Measurements from ENCODE around the gene ABCA9. TPM values are rescaled to one million over a fixed set of nuclear protein-coding genes. Genes with fewer than 3 reads are reported as not detected.

ABCA9 gene
- total and polyA plus RNA-seq, 2 experiments from 2014 or later = not detected

- TF ChIP-seq ZNF462 (CRISPR knock-in tag; IDR thresholded peaks at IDR 0.05) = no peak
- TF ChIP-seq EZH2 (IDR thresholded peaks at IDR 0.05; ENCODE audit: low read depth, unreplicated experiment) = no peak
Observed at GRCh38 chr17:68953340-68953997, 107.3 kb downstream of the ABCA9 start (continued).

- Histone ChIP-seq H4K20me1 (replicated peaks; ENCODE audit: insufficient read depth) (no peaks in the 10 kb centered on the region), H3K36me3 (ENCODE audit: insufficient read depth) (no peaks in the 10 kb centered on the region), H3K4me1 (ENCODE audit: insufficient read depth) (no peaks in the 10 kb centered on the region), H3K27me3 (ENCODE audit: insufficient read depth) (no peaks in the 10 kb centered on the region), H3F3A (replicated peaks; ENCODE audit: low read depth) (no peaks in the 10 kb centered on the region), H3K9me2 (ENCODE audit: insufficient read depth) (no peaks in the 10 kb centered on the region), H3K27ac (ENCODE audit: low read depth) (no peak overlapping the region; the same call in 1 of the 2 replicates), H2AFZ (peak overlapping the region; percentile 53; the same call in 1 of the 2 replicates), H3K79me2 (replicated peaks; ENCODE audit: insufficient read depth) (no peaks in the 10 kb centered on the region), H3K4me3 (no peak overlapping the region), H3K4me2 (no peak overlapping the region)
- Mint-ChIP-seq H3K4me3 (no peak overlapping the region), H3K4me1 (no peaks in the 10 kb centered on the region), H3K27ac (0 out of 2 replicates have a peak overlapping the region, but pooled peaks have one; percentile 53), H3K9me3 (no peaks in the 10 kb centered on the region), H3K27me3 (ENCODE audit: insufficient read depth, low read depth, poor library complexity) (no peaks in the 10 kb centered on the region), H3K36me3 (ENCODE audit: low read depth) (no peaks in the 10 kb centered on the region)
- no peak for DNase-seq (ENCODE audit: low spot score)
- ATAC-seq = no peak
- no peak for TF ChIP-seq EZH2 (IDR thresholded peaks at IDR 0.05; ENCODE audit: low read depth, unreplicated experiment)
- TF ChIP-seq CREB1 (CRISPR knock-in tag; IDR thresholded peaks at IDR 0.05; ENCODE audit: low read depth) = no peak
- TF ChIP-seq POLR2AphosphoS5 (IDR thresholded peaks at IDR 0.05; ENCODE audit: low read depth) = no peak
- TF ChIP-seq ZNF331 (CRISPR knock-in tag; IDR thresholded peaks at IDR 0.05; ENCODE audit: low read depth) = no peak
- TF ChIP-seq NANOG (IDR thresholded peaks at IDR 0.05; ENCODE audit: borderline replicate concordance) = no peak
- no peak for TF ChIP-seq JUNB (IDR thresholded peaks at IDR 0.05; ENCODE audit: unreplicated experiment)
- TF ChIP-seq ZNF114 (CRISPR knock-in tag; IDR thresholded peaks at IDR 0.05) = no peak
- no peak for TF ChIP-seq ZNF462 (CRISPR knock-in tag; IDR thresholded peaks at IDR 0.05)
Observed at GRCh38 chr17:68950725-68951124, 110.0 kb downstream of the ABCA9 start.
